NB4 (cell line): ENCODE results near the gene OSM.
A peak's percentile ranks its signal among the peaks of the same experiment; 100 is the strongest.

ENCODE experiments used
- DNase-seq: peaks from one replicate; pipeline ENCODE4 v3.0.0; 2010; ENCODE audit warnings: low read depth
- H3K4me3 ChIP-seq: one replicate; pipeline ENCODE4 v1.5.1; 2011; ENCODE audit warnings: mild to moderate bottlenecking, low read depth, low read length, moderate library complexity
- MYC ChIP-seq: IDR thresholded peaks from 2 replicates; pipeline ENCODE4 v1.6.1; 2011; ENCODE audit warnings: low read depth, low read length
- POLR2A ChIP-seq: IDR thresholded peaks from 2 replicates; pipeline ENCODE4 v1.6.1; 2011; ENCODE audit warnings: mild to moderate bottlenecking; ENCODE audit not compliant: insufficient read length; ENCODE audit errors: extremely low read depth
- TF ChIP-seq, protein P1 (sequence below): IDR thresholded peaks from one replicate; pipeline ENCODE4 v1.5.1; 2012; ENCODE audit warnings: low read depth, low read length
- TF ChIP-seq, protein P2 (sequence below): IDR thresholded peaks from 2 replicates; pipeline ENCODE4 v1.6.1; 2011; ENCODE audit warnings: low read depth, low read length

The OSM gene

DNA sequence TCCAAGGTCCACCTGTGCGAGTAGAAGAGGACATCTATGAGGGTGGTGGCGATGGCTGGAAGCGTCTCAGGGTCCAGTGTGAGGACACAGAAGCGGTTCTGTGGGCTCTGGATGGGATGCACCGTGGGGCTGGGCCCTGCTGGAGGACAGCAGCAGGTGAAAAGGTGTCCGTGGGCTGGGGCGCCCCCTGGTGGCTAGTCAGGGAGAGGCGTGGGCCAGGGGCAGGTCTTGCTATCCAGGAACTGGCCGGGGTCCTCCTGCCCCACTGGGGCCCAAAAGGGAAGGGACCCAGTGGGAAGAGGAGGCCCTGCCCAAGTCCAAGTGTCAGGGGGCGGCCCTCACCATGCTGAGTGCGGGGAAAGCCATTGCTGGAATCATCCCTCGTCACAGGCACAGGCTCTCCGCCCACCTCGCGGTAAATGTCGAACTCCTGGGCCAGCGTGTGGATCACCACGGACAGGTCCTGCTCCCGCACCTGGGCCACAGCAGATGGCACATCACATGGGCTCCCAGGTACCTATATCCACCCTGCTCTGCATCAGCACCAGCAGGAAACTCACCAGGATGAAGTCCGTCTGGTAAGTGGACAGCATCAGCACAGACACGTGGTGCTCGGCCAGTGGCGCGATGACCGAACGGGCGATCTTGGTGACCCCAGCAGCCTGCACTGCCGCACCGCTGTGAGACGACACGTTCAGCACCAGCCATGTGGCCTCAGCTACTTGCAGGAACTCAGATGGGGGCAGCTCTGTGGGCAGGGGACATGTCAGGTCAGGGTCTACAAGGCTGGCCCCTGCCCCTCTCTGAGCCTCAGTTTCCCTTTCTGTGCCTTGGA is 20.4 kb upstream of the OSM start:
- DNase-seq, result peak; percentile 79
- TF ChIP-seq MYC, result 0 out of 2 replicates have a peak, but pooled peaks have one; percentile 21
- no peak for TF ChIP-seq POLR2A
- TF ChIP-seq, protein P1, sequence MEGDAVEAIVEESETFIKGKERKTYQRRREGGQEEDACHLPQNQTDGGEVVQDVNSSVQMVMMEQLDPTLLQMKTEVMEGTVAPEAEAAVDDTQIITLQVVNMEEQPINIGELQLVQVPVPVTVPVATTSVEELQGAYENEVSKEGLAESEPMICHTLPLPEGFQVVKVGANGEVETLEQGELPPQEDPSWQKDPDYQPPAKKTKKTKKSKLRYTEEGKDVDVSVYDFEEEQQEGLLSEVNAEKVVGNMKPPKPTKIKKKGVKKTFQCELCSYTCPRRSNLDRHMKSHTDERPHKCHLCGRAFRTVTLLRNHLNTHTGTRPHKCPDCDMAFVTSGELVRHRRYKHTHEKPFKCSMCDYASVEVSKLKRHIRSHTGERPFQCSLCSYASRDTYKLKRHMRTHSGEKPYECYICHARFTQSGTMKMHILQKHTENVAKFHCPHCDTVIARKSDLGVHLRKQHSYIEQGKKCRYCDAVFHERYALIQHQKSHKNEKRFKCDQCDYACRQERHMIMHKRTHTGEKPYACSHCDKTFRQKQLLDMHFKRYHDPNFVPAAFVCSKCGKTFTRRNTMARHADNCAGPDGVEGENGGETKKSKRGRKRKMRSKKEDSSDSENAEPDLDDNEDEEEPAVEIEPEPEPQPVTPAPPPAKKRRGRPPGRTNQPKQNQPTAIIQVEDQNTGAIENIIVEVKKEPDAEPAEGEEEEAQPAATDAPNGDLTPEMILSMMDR, result peak; percentile 80
- TF ChIP-seq, protein P2, sequence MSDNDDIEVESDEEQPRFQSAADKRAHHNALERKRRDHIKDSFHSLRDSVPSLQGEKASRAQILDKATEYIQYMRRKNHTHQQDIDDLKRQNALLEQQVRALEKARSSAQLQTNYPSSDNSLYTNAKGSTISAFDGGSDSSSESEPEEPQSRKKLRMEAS, result 0 out of 2 replicates have a peak, but pooled peaks have one; percentile 8
- no peak overlapping the region for H3K4me3 ChIP-seq

DNA sequence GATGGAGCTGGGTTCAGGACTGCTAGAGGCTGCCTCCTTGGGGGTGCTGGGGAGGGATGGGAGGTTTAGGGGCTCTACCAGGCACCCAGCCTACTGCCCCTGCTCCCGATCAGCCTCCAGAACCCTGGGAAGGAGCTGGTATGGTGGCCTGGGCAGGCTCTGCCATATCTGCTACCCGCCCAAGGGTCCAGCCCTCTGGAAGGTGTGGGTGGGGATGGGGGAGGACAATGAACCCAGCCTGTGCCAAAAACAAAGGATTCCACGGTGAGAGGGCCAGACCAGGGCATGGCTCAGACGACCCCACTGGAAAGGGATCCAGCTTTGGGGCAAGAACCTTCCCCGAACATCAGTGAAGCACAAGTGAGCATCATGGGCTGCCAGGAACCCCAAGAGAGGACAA is 19.7 kb upstream of the OSM start:
- TF ChIP-seq, protein P1, result no peak
- TF ChIP-seq, protein P2, result no peak
- TF ChIP-seq MYC, result no peak

DNA sequence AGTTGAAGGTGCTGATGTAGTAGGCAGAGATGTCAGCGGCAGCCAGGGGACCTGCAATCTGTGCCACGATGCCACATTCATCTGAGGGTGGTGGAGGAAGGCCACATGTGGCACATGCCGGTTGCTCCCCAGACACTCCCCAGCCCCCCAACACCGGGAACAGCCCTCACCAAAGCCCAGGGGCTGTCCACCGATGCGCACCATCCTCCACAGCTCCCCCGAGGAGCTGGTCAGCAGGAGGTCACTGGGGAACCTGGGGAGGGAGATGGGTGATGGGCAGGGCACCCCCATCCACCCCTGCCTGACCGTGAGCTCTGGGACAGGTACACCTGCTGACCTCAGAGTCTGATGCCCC is 19.2 kb upstream of the OSM start:
- no peak for DNase-seq
- TF ChIP-seq, protein P1, result no peak
- no peak for TF ChIP-seq MYC
- no peak for TF ChIP-seq POLR2A
- TF ChIP-seq, protein P2, result no peak
- no peak overlapping the region for H3K4me3 ChIP-seq

More for the DNA sequence above, 19.7 kb upstream of the OSM start:
- no peak overlapping the region for H3K4me3 ChIP-seq
- DNase-seq, result no peak

- TF ChIP-seq, protein P1, result no peak
- TF ChIP-seq, protein P2, result no peak
- TF ChIP-seq POLR2A, result no peak
- TF ChIP-seq MYC, result no peak
- no peak for DNase-seq
- no peak overlapping the region for H3K4me3 ChIP-seq
These were observed 18.7 kb upstream of the OSM start for GRCh38 chr22:30285176-30285845.

DNA sequence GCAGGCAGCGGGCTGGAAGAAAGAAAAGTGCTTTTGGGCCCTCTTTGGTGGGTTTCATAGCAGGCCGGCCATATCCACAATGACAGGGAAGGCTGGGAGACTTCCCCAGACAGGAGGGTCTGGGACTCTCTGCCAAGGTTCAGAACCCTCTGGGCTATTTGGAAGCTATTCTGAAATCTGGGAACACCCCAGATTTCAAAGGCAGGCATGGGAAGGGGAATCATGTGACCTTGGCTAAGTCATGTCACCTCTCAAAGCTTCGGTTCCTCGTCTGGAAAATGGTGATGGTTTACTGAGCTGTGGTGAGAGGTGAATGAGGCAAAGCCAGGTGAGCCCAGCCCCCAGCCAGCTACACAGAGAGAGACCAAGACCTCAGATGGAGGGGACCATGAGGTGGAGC is 18.0 kb upstream of the OSM start:
- no peak overlapping the region for H3K4me3 ChIP-seq
- TF ChIP-seq, protein P1, result no peak
- TF ChIP-seq MYC (no peak), POLR2A (no peak)
- TF ChIP-seq, protein P2, result no peak
- DNase-seq, result no peak
